ENCODE measurements around the gene KIR3DL3.
"Not testable (repeated sequence)": the region's sequence is repeated elsewhere in the genome, so short reads cannot be mapped to it uniquely, and the experiment has no call there.

KIR3DL3 gene

GRCh38 chr19:54724142-54724541 is at the start of gene KIR3DL3:
Gene KIR3DL3 (plus strand): TSS chr19:54724442. CDS start chr19:54724497, 55 bp downstream.
- no peak for DNase-seq

GRCh38 chr19:54676210-54676834 is 47.9 kb upstream of the KIR3DL3 start:
- peak in 2 of 3 experiments; percentile 48 to 50 for DNase-seq

DNA sequence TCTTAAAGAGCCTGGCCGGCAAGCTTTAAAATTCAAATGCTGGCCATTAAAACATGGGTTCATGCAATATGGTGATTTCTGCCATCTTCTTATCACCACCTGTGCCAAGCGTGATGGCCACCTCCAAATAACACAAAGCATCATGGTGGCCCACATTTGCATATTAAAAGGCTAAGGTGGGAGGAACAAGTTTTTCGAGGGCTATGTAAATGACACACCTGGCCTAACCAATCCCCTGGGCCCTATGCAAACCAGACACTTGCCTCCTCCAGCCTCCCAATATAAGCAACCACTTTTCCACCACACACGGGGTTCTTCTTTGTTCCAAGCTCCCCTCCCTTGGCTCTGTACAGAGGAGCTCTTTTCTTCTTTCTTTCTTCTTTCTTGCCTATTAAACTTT is 47.0 kb upstream of the KIR3DL3 start:
- DNase-seq = no peak

DNA sequence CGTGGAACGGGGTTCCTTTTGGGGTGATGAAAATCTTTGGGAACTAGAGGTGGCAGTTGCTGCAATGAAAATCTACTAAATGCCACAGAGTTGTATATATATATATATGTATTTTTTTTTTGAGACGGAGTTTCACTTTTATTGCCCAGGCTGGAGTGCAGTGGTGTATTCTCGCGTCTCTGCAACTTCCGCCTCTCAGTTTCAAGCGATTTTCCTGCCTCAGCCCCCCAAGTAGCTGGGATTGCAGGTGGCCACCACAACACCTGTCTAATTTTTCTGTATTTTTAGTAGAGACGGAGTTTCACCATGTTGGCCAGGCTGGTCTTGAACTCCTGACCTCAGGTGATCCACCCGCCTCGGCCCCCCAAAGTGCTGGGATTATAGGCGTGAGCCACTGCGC is 42.6 kb upstream of the KIR3DL3 start:
- not testable (repeated sequence) for DNase-seq

GRCh38 chr19:54682306-54682856 is 41.9 kb upstream of the KIR3DL3 start:
- no peak for DNase-seq

DNA sequence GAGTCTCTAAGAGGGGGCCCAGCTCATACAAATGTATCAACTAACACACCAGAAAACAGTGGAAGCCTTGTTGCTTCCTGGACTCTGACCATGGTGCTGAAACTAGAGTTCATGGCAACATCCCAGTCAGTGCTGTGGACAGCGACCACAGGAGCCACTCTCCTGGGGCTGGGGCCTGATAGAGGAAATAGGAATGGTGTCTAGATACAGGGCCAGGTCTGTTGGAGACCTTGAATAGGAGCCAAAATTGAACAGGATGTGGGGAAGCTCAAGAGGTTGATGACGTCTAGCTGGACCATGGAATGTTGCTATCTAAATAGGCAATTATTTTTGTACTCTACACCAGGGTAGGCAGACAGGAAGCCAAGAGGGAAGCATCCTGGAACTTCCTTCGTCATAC is 39.7 kb upstream of the KIR3DL3 start:
- DNase-seq = no peak

DNA sequence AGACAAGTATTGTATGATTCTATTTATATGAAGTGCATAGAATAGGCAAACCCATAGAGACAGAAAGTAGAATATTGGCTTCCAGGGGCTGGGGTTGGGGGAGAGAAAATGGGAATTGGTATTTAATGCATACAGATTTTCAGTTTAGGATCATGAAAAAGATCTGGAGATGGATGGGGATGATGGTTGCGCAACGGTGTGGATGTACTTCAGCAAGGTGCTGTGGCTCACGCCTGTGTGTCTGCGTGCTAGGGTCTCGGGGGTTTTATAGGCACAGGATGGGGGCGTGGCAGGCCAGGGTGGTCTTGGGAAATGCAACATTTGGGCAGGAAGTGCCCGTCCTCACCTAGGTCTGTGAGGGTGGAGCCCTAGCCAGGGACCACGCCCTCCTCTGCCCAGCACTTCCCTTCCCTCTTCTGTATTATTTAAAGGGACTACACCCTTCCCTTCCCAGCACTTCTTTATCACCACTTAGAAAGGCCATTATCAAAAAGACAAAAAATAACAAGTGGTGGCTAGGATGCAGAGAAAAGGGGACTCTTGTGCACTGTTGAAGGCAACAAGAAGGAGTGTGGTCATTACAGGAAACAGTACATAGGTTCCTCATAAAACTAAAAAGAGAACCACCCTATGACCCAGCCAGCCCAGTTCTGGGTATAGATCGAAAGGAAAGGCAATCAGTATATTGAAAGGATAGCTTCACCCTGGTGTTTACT is 32.5 kb upstream of the KIR3DL3 start:
- no peak for DNase-seq

DNA sequence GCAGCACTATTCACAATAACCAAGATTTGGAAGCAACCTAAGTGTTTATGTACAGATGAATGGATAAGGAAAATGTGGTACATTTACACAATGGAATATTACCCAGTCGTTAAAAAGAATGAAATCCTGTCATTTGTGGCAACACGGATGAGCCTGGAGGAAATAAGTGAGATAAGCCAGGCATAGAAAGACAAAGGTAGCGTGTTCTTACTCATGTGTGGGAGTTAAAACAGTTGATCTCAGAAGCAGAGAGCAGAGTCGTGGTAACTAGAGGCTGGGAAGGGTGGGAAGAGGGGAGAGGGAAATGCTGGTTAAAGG is 32.0 kb upstream of the KIR3DL3 start:
- DNase-seq = no peak

GRCh38 chr19:54694648-54695047 is 29.6 kb upstream of the KIR3DL3 start:
- DNase-seq = no peak

GRCh38 chr19:54696117-54696548 is 28.1 kb upstream of the KIR3DL3 start:
- no peak for DNase-seq

- no peak for DNase-seq
Measured at GRCh38 chr19:54696766-54697165, 27.5 kb upstream of the KIR3DL3 start.

GRCh38 chr19:54697716-54698115 is 26.5 kb upstream of the KIR3DL3 start:
- DNase-seq = not testable (repeated sequence)

- no peak for DNase-seq
Measured at GRCh38 chr19:54704928-54705327, 19.3 kb upstream of the KIR3DL3 start.

- no peak for DNase-seq
Measured at GRCh38 chr19:54707962-54708361, 16.3 kb upstream of the KIR3DL3 start.

DNA sequence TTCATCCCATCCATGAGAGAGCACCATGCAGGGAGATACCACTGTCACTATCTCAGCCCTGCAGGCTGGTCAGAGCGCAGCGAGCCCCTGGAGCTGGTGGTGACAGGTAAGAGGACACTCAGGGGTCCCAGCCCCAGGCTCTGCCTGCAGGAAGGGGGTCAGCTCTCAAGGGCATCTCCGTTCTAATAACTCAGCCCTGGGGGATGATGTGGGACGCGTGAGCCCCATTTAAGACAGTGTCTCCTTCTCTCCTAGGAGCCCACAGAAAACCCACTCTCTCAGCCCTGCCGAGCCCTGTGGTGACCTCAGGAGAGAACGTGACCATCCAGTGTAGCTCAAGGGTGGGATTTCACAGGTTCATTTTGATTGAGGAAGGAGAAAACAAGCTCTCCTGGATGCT is 15.5 kb upstream of the KIR3DL3 start:
- DNase-seq = no peak

GRCh38 chr19:54709212-54709948 is 14.9 kb upstream of the KIR3DL3 start:
- no peak for DNase-seq

DNA sequence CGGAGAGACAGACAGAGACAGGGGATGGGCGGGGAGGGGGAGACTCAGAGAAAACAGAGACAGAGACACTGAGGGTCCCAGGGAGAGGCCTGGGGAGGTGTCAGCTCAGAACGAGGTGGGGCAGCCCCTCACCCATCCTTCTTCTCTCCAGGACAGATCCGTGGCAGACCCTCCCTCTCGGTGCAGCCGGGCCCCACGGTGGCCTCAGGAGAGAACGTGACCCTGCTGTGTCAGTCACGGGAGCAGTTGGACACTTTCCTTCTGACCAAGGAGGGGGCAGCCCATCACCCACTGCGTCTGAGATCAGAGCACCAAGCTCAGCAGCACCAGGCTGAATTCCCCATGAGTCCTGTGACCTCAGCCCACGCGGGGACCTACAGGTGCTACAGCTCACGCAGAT is 14.3 kb upstream of the KIR3DL3 start:
- DNase-seq = not testable (repeated sequence)

DNA sequence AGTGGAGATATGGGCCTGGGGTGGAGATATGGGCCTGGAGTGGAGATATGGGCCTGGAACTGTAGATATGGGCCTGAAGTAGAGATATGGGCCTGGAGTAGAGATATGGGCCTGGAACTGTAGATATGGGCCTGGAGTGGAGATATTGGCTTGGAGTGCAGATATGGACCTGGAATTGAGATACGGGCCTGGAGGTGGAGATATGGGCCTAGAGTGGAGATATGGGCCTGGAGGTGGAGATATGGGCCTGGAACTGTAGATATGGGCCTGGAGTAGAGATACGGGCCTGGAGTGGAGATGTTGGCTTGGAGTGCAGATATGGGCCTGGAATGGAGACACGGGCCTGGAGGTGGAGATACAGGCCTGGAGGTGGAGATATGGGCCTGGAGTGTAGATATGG is 402 bp downstream of the KIR3DL3 start:
- DNase-seq = no peak

GRCh38 chr19:54725321-54725720 is 1.1 kb downstream of the KIR3DL3 start:
- no peak for DNase-seq

DNA sequence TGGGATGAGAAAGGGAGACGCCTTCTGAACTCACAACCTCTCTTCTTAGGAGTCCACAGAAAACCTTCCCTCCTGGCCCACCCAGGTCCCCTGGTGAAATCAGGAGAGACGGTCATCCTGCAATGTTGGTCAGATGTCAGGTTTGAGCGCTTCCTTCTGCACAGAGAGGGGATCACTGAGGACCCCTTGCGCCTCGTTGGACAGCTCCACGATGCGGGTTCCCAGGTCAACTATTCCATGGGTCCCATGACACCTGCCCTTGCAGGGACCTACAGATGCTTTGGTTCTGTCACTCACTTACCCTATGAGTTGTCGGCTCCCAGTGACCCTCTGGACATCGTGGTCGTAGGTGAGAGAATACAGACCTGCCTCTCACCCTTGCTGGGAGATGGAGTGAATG is 3.3 kb downstream of the KIR3DL3 start:
- DNase-seq = no peak

- no peak for DNase-seq
Measured at GRCh38 chr19:54728167-54728566, 3.9 kb downstream of the KIR3DL3 start.

- DNase-seq = no peak
Measured at GRCh38 chr19:54729416-54730188, 5.4 kb downstream of the KIR3DL3 start.

DNA sequence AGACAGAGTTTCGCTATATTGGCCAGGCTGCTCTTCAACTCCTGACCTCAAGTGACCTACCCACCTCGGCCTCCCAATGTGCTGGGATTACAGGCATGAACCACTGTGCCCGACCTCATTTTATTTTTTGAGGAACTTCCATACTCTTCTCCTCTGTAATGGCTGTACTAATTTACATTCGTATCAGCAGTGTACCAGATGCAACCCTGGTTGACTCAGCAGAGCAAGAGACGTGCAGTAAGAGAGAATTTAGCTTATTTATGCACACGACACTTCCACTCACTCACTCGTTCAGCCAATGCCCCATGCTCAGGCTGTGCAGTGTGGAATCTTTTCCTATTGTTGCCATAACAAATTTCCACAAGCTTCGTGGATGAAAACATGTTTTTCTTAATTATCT is 6.9 kb downstream of the KIR3DL3 start:
- DNase-seq = no peak
